ENCODE results near the gene RNF5. TPM values are rescaled to one million over a fixed set of nuclear protein-coding genes. Genes with fewer than 3 reads are reported as not detected.
A peak's percentile ranks its signal among the peaks of the same experiment; 100 is the strongest.

Gene RNF5
- total RNA-seq, 1 experiment from 2014 or later: 85.4 TPM

DNA sequence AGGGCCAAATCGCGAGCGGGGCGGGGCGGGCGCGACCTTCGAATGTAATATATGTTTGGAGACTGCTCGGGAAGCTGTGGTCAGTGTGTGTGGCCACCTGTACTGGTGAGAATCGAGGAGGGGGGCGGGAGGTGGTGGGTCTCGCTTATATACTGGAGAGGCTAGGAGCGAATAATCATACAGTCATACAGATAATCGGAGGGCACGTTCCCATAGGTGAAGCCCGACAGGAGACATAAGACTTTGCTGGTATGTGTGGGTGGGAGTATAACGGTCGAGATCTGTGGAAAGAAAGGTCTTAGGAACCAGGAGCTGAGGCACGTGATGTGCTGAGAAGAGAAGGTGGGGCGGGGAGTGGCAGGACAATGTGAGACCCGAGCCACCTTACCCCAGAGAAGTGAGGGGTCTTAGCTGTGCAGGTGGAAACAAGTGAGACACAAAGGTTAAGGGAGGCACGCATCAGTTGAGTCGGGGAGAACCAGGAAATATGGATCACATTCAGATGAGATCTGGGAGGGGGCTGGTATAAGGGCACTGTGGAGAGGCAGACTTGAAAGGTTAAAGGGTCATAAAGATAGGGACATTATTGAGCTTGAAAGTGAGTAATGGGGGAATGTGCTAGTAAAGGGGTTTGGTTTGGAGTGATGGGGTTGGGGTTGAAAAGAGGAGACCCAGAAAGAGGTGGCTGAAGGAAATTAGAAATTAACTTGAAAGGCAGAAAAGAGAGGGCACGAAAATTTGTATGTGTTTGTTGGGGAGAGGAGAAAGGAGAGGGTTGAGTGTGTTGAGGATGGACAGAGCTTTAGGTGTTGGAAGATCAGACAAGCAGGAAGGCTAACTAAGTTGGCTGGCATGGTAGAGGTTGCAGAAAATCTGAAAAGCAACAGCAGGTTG, 589 bp downstream of the RNF5 start:
- TF ChIP-seq, protein P1, sequence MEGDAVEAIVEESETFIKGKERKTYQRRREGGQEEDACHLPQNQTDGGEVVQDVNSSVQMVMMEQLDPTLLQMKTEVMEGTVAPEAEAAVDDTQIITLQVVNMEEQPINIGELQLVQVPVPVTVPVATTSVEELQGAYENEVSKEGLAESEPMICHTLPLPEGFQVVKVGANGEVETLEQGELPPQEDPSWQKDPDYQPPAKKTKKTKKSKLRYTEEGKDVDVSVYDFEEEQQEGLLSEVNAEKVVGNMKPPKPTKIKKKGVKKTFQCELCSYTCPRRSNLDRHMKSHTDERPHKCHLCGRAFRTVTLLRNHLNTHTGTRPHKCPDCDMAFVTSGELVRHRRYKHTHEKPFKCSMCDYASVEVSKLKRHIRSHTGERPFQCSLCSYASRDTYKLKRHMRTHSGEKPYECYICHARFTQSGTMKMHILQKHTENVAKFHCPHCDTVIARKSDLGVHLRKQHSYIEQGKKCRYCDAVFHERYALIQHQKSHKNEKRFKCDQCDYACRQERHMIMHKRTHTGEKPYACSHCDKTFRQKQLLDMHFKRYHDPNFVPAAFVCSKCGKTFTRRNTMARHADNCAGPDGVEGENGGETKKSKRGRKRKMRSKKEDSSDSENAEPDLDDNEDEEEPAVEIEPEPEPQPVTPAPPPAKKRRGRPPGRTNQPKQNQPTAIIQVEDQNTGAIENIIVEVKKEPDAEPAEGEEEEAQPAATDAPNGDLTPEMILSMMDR (IDR thresholded peaks at IDR 0.05; ENCODE audit: unreplicated experiment): no peak
- Mint-ChIP-seq H3K9me3 (ENCODE audit: low read depth, unreplicated experiment) (no peaks in the 10 kb centered on the region), H3K36me3 (ENCODE audit: insufficient read depth, unreplicated experiment) (peaks cover 78% of the 10 kb centered on the region), H3K4me1 (ENCODE audit: low read depth, unreplicated experiment) (peaks cover 35% of the 10 kb centered on the region), H3K4me3 (ENCODE audit: low read depth, unreplicated experiment) (peak overlapping the region; percentile 82), H3K27ac (ENCODE audit: unreplicated experiment) (peak overlapping the region; percentile 62), H3K27me3 (ENCODE audit: unreplicated experiment) (no peaks in the 10 kb centered on the region)
- intact Hi-C loops (cut with micrococcal nuclease; ENCODE audit: unreplicated experiment): loop anchor here (5.0 kb wide), 1 partner anchor 221 kb away; the partner anchor contains the start of genes NELFE and SKIC2
- DNase-seq: no peak
- CTCF ChIA-PET: interaction anchor here (0.7 to 1.6 kb wide), 4 partner anchors 11 to 58 kb away, joined by 3 to 8 read pairs (median 4); partner anchors contain the start of gene PBX2
- no TSS peak for BruUV-seq (replicated peaks)

GRCh38 chr6:32179766-32180405, 1.7 kb downstream of the RNF5 start:
- peaks cover 80% of the 10 kb centered on the region for H3K36me3 Mint-ChIP-seq (ENCODE audit: insufficient read depth, unreplicated experiment)
- H3K9me3 Mint-ChIP-seq (ENCODE audit: low read depth, unreplicated experiment): no peaks in the 10 kb centered on the region
- DNase-seq: no peak
- intact Hi-C loops (cut with micrococcal nuclease; ENCODE audit: unreplicated experiment): loop anchor here (5.0 kb wide), 1 partner anchor 223 kb away; the partner anchor contains the start of genes NELFE and SKIC2
- H3K27ac Mint-ChIP-seq (ENCODE audit: unreplicated experiment): peak overlapping the region; percentile 11
- H3K27me3 Mint-ChIP-seq (ENCODE audit: unreplicated experiment): no peaks in the 10 kb centered on the region
- peaks cover 27% of the 10 kb centered on the region for H3K4me1 Mint-ChIP-seq (ENCODE audit: low read depth, unreplicated experiment)
- TF ChIP-seq, protein P1 (IDR thresholded peaks at IDR 0.05; ENCODE audit: unreplicated experiment): no peak
- BruUV-seq (replicated peaks): TSS peak; percentile 47
- CTCF ChIA-PET: interaction anchor here (1.6 kb wide), 1 partner anchor 10 kb away, joined by 8 read pairs; the partner anchor contains the start of gene PBX2
- peak overlapping the region; percentile 82 for H3K4me3 Mint-ChIP-seq (ENCODE audit: low read depth, unreplicated experiment)

DNA sequence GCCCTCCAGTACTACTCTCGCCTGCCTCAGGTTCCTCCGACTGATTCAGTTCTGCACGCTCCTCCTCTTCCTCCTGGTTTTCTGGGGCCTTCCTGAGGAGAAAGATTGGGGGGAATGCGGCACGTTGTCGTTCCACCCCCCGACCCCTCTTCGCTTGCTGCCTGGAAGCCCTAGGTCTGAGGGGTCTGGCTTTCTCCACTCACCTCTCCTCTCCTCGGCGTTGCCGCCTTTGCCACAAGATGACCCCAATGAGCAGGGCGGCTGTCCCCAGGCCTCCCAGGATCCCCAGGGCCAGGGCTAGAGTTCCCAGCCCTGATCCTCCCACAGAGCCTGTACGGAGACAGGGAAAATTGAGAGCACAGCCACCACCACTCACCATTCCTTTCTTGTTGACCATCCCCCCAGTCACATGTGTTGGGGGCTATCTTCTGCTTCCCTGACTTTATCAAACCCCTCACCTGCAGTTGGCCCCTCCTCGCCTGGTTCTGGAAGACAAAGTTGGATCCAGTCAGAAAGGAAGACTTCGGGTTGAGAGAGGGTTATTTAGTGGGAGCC, 3.0 kb downstream of the RNF5 start:
- Mint-ChIP-seq H3K27ac (ENCODE audit: unreplicated experiment) (no peak overlapping the region), H3K36me3 (ENCODE audit: insufficient read depth, unreplicated experiment) (peaks cover 78% of the 10 kb centered on the region), H3K4me1 (ENCODE audit: low read depth, unreplicated experiment) (peaks cover 23% of the 10 kb centered on the region), H3K27me3 (ENCODE audit: unreplicated experiment) (no peaks in the 10 kb centered on the region), H3K4me3 (ENCODE audit: low read depth, unreplicated experiment) (no peak overlapping the region), H3K9me3 (ENCODE audit: low read depth, unreplicated experiment) (no peaks in the 10 kb centered on the region)
- CTCF ChIA-PET: no interaction called here
- TF ChIP-seq, protein P1 (IDR thresholded peaks at IDR 0.05; ENCODE audit: unreplicated experiment): no peak
- intact Hi-C loops (cut with micrococcal nuclease; ENCODE audit: unreplicated experiment): no loop called here
- BruUV-seq (replicated peaks): no TSS peak
- no peak for DNase-seq

GRCh38 chr6:32181915-32182529, 3.8 kb downstream of the RNF5 start:
- no peak for DNase-seq
- H3K27ac Mint-ChIP-seq (ENCODE audit: unreplicated experiment): no peak overlapping the region
- CTCF ChIA-PET: no interaction called here
- no peaks in the 10 kb centered on the region for H3K9me3 Mint-ChIP-seq (ENCODE audit: low read depth, unreplicated experiment)
- H3K36me3 Mint-ChIP-seq (ENCODE audit: insufficient read depth, unreplicated experiment): peaks cover 78% of the 10 kb centered on the region
- BruUV-seq (replicated peaks): no TSS peak
- no peaks in the 10 kb centered on the region for H3K27me3 Mint-ChIP-seq (ENCODE audit: unreplicated experiment)
- no peak overlapping the region for H3K4me3 Mint-ChIP-seq (ENCODE audit: low read depth, unreplicated experiment)
- H3K4me1 Mint-ChIP-seq (ENCODE audit: low read depth, unreplicated experiment): peaks cover 15% of the 10 kb centered on the region
- TF ChIP-seq, protein P1 (IDR thresholded peaks at IDR 0.05; ENCODE audit: unreplicated experiment): no peak
- intact Hi-C loops (cut with micrococcal nuclease; ENCODE audit: unreplicated experiment): no loop called here

Measured in Calu3 (cell line).